Activated T-cell treated with anti-CD3 and anti-CD28 coated beads for 24 hours (primary cell): ENCODE measurements around the gene ZFHX3.

ENCODE experiments used
- DNase-seq: peaks from one replicate; pipeline ENCODE4 v3.0.0-alpha.2; 2020; ENCODE audit warnings: low read depth

The ZFHX3 gene

DNA sequence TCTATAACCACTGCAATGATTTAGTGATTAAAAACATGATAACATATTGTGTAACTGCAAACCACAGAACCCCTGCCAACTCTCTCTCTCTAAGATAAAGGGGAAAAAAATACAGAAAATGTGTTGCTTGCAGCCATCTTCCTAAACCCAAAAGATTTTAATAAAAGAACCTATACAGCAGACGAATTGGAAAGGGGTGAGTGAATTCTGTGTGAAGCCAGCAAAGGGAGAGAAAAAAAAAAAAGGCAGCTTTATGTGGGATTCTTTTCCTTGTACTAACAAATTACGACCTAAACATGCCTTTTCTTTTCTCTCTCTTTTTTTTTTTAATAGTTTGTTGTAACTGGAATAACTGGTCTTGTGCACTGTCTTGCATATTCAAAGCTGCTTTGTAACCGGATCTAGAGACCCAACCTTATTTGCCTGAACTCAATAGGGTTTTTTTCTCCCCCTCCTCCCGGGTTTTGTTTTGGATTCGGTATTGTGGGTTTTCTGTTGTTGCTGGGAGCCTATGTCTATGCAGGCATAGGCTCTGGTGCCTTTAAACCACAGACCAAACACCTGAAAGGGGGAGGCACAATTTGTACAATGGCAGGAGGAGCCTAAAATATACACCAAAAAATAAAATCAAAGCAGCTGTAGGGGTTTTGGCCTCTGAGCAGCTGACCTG, 7.0 kb upstream of the ZFHX3 start:
- no peak for DNase-seq

DNA sequence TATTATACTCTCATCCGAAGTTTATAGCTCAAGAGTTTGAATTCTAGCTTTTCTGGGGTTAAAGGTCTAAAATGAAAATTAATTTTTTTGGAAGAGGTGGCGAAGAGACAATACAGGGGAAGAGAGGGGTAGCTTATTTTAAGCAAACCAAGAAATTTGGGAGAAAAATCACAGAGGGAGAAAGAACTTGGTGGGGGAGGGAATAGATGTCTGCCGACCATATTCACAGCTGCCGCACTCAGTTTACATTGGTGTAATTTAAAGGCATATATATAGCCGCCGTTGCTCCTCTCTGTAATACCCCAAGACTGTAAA, 6.5 kb upstream of the ZFHX3 start:
- no peak for DNase-seq

DNA sequence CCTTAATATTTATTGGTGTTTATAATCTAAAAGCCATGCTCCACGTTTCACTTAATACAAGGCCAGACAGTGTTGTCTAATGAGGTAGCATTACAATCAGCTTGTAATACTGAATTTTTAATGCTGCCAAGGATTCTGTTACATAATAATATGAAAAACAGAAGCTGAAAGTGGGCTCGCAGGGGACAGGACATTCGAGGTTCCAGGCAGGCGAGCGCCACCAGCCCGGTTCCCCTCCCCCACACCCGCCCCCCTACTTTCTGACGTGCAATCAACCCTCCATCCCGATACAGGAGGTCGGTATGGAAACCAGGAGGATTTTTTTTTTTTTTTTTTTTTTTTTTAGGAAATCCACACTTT, 6.2 kb upstream of the ZFHX3 start:
- DNase-seq: no peak

DNA sequence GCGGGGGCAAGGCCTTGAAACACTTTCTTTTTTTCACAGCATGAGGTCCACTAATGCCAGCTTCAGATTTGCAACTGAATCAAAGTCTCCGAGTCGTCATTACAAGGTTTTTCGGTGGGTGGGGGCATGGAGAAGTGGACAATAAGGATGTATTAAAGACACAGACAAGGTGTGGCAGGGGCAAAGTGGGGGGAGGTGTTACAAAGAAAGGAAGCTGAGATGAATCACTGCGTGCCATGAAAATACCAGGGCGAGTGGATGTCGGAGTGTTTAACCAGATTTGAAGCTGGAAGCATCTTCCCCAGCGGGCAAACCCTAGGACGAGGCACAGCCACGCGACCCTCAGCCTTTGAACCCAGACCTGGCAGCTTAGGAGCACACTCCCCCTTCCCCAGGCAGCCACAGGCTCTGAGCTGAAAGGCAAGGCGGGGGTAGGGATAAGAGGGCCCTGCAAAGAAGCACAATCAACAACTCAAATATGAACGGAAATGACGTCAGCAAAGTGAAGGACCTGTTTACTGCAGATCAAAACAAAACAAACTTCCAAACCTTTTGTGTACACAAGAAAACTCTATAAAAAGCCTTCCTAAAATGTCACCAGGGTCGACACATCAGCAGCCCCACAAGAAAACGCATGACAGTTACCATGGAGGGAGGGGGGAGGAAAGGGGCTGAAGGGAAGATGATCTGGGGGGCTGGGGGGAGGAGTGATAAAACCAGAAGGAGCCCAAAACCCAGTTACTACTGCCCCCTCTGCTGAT, 5.6 kb upstream of the ZFHX3 start:
- DNase-seq: no peak

DNA sequence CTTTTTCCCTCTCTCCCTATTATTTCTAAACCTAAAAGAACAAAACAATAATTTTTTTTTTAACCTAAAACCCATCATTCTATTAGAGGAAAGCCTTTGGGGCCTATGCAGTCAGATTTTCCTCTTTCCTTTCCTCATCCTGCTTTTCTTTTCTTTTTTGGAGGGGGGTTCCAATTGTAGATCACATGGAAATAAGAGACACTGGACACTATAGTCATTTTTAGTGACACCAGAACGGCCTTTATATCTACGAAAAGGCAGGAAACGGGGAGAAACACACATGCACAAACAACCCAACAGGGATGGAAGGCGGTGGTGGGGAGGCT, 5.1 kb upstream of the ZFHX3 start:
- no peak for DNase-seq

DNA sequence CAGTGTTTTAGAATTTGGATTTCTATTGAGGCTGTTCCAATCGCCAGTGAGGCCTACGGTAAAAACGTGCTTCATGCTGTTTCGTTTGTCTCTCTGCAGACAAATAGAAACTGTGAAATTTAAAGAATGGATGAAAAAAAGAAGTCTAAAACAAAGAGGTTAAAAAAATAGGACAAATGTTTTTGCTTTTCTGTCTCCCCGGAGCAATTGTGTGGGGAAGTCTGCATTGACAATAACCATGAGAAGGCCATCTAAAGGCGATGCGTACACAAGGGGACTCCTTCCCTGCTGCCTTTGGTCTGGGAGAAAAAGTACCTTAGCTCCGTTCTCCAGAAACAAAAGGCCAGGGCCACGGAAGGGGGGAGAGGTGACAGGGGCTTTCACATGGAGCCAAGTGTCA, 4.6 kb upstream of the ZFHX3 start:
- no peak for DNase-seq

DNA sequence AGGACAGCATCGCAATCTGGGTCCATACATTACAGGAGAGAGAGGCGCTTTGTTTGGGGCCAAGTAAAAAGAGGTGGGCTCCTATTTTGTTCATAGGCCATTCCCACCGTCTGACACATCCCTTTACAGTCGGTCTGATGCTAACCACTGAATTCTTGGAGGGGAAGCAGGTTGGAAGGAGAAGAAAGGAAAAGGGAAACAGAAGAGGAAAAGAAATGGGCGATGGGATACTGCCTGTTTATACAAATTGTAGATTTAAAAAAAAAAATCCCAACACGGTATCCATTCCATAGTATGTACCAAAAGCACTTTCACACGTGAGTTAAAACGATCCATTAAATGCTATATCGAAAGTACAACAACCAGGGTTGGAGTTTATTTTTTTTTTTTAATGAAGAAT, 4.0 kb upstream of the ZFHX3 start:
- DNase-seq: no peak

DNA sequence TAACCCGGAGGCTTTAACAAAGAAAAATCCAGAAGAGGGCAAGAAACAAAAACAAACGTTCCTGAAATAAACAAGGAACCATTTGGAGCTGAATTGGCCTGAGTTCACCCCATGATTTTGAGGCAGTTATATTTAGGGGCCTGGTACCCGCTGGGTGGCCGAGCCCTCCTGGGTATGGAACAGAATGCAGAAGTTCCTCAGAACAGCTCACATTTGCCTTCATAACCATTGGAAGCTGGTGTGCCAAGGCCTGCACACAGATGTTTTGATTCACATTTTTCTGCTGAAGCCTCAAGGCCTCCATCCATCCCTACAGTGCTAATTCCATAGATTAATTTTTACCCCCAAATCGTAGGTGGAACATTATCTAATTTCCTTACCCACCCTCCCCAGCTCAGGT, 3.3 kb upstream of the ZFHX3 start:
- no peak for DNase-seq

DNA sequence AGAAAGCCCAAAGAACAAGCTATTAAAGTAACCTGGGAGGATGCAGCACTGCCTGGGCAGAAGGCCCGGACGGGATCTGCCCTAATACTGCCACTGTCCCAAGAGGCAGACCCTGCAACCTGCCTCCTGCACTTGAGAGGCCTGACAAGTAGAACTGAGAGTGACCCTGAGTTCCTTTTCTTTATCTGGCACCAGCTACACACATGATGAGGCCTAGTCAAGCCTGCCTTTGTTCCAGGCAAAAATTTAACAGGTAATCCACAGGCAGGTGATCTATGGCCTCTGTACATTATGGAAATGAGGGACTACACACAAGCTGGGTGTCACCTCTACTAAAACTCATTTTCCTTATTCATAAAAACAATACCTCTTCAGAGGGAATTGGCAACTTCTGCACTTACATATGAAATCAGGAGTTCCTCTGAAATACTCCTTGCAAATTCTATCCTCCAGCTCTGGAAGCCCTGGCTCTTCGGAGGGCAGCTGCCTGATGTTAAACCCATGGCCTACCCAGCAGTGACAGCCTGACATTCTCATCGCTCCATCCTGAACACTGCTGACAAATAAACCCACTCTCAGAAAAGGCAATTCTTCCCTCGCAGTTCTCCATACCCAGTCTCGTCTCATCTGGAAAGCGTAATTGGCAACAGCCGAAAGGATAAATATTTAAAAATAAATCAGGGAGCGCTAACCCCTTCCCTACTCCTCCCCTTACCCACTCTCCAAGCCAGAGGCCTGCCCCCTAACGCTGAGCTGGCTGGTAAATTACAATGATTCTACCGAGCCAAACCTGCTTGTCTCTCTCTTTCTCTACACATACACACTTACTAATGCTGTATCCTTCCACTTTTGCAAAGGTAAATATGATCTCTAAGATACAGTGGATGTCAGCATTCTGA, 2.5 kb upstream of the ZFHX3 start:
- DNase-seq: no peak

DNA sequence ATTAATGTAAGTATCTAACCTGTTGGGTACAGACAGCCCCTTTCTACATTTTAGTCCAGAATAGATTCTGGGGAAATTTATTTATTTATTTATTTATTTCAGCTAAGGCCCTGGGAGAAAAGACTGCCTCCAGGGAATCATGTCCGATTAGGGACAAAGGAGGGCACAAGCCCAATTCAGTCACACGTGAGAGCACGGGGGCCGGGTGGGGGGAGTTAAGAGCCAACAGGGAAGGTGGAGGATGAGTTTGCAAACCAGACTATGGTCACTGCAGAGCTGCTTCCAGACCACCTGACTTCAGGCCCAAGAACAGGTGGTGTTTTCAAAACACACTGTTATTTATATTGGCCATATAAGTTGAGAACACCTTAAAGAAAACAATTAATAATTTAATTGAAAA, 1.6 kb upstream of the ZFHX3 start:
- DNase-seq: no peak

DNA sequence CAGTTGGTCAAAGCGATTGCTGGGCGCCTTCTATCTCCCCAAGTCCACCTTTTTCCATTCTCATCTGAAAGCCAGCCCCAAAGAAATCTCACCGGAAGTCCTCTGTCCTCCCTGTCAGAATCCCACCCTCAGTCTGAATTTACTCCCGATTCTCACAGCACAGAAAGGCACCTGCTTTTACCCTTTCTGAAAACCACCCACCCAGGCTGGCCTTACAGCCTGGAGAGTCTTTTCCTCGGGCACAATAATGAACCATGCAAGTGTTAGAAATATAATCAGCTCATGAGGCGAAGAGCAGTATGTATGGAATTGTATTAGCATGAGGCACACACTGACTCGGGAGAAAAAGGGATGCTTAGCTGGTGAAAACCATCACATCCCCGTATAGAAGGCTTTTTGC, 1.2 kb upstream of the ZFHX3 start:
- DNase-seq: no peak

DNA sequence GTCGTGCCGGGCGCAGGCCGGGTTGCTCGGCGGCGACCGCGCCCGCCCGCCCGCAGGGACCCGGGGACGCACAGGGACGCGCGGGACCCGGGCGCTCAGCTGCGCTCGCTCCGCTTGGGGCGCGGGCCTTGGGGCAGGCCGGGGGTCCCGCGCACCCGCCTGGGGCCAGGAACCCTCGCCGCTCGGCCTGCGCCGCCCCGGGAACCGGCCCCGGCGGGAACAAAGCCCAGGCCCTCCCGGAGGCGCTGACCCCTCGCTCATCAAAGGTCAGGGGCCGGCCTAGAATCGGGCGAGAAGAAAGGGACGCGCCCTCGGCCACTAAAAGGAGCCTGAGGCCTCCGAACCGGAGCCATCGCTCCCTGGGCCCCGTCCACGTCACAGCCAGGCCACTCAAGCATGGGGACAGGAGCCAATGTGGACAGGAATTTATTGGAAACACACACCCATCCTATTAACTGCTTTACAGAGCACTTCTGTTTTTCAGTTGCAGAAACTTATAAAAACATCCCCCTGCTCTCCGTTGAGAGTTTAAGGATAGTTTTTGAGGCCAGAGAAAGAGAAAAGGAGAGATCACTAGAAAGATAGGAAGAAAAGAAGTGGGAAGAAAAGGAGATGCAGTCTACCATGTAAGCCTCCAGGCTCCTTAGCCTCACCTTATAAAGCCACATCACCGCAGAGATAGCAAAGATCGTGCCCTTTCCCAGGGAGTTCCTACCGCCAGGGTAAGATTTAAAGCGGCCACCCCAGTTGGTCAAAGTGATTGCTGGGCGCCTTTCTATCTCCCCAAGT, 558 bp upstream of the ZFHX3 start:
- no peak for DNase-seq

DNA sequence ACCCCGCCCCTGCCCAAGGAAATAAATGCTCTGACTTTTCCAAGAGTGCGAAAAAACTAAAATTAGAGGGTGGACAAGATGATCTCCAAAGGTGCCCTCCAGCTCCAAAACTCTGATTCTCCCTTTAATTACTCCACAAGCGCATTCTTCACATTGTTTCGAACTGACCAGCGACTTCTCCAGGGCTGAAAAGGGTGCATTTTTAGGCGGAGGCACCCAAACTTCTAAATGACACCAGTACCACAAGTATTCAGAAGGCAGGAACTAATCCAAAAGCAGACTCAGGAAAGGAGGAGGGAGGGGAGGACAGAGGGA, 750 bp downstream of the ZFHX3 start:
- DNase-seq: no peak

DNA sequence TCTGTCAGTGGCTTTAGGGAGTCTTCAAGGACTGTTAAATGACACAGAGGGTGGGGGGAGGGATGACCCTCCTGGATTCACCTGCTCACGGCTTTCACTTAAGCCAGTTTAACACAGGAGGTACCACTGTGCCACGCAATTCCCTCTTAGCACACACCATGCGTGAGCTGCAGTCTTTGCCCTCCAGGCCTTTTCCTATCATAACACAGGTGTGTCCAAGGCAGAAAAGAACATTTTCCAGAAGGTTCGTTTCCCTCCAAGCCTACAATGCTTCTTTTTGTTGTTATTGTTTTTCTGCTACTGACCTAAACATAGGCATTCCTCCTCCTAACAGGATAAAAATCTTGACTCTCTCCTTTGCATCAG, 1.1 kb downstream of the ZFHX3 start:
- DNase-seq: no peak

DNA sequence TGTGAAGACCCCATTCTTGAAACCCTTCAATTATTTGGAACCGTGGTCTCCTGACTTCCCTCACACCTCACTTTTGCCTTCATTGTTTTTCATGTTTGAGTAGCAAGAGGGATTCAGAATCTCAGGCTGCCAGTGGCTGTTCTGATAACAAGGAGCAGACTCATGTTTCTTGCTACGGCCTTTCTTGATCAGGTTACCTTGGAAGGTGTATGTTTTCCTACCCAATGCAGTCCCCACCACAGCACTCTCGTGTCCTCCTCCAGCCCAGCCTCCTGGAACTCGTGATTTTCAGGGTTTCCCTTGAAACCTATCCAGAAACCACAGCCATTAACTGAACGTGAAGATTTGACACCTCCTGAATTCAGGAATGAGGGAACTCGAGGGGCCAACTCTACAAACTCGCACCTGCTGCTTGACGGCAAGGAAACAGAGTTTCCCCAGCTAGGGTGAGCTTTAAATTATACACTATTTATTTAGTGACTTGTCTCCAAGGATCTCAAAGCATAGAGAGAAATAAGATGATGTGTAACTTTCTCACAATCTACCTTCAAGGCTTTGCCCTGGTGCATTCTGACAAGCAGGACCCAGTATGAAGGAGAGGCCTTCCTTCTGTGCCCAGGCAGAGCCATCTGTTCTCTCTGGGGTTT, 1.6 kb downstream of the ZFHX3 start:
- no peak for DNase-seq

DNA sequence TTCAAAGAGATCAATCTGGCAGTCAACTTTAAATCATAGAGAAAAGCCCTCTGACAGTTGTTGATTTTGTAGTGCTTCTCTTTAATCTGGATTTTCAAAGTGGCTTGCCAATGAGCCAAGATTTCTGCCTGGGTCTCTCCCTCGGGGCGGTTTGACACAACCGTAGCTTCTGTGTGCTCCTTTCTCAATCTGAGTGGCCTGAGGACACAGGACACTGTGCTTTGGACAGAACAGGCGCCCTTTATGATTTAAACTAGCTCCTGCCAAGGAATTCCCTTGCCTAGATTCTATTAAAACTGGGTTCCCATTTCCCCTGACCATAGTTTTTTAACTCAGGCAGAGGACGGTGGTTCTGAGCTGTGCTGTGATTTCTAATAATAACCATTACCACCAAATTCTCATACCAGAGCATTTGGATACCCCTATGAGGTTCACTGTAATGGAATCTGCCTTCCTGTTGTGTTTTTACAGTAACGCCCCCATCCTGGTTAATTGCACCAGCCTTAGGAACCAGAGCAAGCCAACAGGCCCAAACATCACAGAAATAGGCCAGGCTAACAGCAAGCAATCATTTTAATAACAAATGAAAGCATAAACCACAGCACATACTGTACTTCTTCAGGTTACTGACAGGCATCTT, 4.0 kb downstream of the ZFHX3 start:
- no peak for DNase-seq

DNA sequence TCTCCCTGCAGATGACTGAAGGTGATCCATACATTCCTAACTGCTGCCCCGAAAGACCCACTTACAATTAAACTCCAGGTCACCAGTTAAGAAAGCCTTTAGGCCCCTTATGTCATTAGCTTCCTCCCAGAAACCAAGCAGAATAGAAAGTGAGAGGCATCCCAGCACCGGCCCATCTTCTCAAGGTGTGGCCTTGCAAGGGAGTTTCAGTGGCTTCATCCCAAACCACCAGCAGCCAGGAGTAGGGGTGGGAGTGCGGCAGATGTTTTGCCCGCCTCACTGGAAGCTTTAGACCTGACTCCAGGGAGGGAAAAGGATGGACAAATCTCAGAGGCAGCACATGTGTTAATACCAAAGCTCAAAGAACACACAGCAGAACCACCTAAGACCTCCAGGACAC, 5.1 kb downstream of the ZFHX3 start:
- no peak for DNase-seq

DNA sequence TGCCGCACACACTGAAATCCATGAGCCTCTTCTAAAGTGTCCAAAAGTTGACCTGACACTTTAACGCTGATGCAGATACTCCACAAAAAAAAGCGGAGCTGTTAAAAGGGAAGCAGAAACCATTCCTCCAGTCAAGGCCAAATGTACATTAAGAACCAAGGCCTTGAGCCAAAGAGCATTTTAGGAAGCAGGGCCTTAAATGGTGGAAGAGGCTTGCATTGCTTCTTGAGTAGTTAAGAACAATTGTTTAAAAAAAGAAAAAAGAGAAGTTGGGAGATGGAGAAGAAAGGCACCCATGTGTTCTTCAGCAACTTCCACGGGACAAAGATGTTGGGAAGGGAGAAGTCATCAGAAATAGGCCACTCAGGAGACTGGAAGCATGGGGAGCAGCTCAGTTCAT, 6.3 kb downstream of the ZFHX3 start:
- no peak for DNase-seq

DNA sequence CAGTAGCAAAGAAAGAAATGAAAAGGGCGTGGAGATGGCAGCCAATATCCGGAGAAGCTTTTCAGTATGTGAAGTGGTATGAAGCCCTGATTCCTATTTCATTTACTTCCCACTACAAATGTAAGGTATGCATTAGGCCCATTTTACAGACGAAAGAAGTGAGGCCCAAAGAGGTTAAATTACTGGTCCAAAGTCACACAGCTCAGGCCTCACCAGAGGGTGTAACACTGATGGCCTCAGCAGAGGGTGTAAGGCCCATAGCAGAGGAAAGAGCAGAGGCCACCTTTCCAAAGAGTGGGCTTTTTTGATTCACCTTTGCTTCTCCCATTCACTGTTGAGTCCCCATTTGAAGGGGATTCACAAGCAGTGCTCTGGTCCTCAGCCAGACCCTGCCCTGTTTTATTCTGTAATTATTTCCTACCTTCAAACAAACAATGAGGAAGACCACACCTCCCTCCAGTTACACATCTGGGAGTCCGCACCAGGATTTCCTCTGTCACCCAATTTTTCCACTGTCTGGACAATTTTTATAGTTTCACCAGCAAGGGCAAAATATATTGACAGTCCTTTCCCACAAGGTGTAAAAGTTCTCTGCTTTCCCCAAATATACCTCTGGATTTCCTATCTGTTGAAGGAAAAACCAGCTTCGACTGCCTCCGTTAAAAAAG, 7.1 kb downstream of the ZFHX3 start:
- no peak for DNase-seq

DNA sequence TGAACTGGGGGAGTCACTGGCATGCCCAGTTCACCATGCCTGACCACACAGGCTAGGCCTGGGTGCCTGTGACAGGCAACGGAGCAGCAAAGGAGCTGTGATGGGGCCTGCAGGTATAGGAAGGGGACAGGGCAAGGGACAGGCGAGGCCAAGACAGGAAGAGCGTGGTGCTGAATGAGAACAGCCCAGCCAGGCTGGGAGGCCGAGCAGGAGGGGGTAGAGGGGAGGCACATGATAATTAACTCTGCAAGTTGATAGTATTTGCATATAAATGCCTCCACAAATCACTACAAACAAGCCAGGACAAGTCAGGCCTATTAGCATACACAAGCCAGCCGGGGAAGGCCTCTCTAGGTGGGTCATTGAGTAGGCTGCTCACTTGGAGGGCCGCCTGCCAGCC, 7.8 kb downstream of the ZFHX3 start:
- DNase-seq: no peak

DNA sequence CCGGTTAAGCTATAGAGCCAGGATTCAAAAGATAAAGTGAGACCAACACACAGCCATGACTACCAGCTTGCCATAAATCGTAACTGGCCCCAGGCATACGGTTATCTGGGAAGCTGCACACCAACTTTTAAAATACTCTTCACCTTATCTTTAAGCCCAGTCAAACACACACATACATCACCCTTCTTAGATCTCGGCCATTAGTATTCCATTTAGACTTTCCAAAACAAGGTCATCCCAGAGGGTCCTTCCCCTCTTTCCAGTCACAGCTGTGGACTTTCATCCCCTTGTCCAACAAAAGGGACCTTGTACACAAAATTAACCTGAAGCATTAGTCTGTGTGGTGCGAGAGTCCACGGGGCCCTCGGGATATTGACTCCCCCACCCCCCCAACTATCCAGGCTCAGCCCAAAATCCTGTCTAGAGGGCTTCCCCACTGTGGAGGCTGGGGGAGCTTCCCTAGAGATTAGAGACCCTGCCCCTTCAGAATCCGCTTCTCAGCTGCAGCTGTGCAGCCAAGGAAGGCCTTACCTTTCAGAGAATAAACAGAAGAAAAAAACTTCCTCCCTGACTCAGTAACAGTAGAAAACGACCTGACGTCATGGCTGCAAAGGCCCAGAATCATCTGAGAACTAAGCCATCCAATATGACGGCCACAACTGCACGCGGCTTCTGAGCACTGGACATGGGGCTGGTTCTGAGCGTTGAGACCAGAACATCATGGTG, 9.9 kb downstream of the ZFHX3 start:
- DNase-seq: no peak
